Large intestine (tissue), 3 donors: Measurements from ENCODE around the gene FBL. TPM values are rescaled to one million over a fixed set of nuclear protein-coding genes. Genes with fewer than 3 reads are reported as not detected.

ENCODE experiments used
- DNase-seq, 2 donors: peaks; one replicate each; pipeline versions ENCODE4 v3.0.0 to v3.0.0-alpha.2; 2013
- H3K27ac ChIP-seq: one replicate; pipeline ENCODE4 v1.5.1; 2013; ENCODE audit warnings: low read length
- H3K27me3 ChIP-seq: 2 replicates; pipeline ENCODE4 v1.6.1; 2013; ENCODE audit warnings: low read length; ENCODE audit not compliant: control insufficient read depth, insufficient read depth
- H3K36me3 ChIP-seq: 2 replicates; pipeline ENCODE4 v1.6.1; 2013; ENCODE audit warnings: low read length; ENCODE audit not compliant: control insufficient read depth, insufficient read depth
- H3K4me1 ChIP-seq: one replicate; pipeline ENCODE4 v1.6.1; 2013; ENCODE audit warnings: low read length; ENCODE audit not compliant: control insufficient read depth, insufficient read depth
- H3K4me3 ChIP-seq: one replicate; pipeline ENCODE4 v1.5.1; 2013; ENCODE audit warnings: low read length
- H3K9me3 ChIP-seq: one replicate; pipeline ENCODE4 v1.6.1; 2013; ENCODE audit warnings: mild to moderate bottlenecking, low read depth, low read length, moderate library complexity; ENCODE audit not compliant: control insufficient read depth
- WGBS: methylation state at CpG from one replicate; pipeline ENCODE4 v1.1.5; 2013; ENCODE audit warnings: low lambda C conversion rate; ENCODE audit not compliant: insufficient coverage; 5-methylcytosine and 5-hydroxymethylcytosine counted together
- polyA plus RNA-seq: library from polyadenylated mRNA; unstranded; fragments of 120-200 nt; gene quantifications from one replicate; pipeline ENCODE4 v1.2.1, GENCODE V29; 2013

The FBL gene
- polyA plus RNA-seq, 1 donor: 226 TPM

DNA sequence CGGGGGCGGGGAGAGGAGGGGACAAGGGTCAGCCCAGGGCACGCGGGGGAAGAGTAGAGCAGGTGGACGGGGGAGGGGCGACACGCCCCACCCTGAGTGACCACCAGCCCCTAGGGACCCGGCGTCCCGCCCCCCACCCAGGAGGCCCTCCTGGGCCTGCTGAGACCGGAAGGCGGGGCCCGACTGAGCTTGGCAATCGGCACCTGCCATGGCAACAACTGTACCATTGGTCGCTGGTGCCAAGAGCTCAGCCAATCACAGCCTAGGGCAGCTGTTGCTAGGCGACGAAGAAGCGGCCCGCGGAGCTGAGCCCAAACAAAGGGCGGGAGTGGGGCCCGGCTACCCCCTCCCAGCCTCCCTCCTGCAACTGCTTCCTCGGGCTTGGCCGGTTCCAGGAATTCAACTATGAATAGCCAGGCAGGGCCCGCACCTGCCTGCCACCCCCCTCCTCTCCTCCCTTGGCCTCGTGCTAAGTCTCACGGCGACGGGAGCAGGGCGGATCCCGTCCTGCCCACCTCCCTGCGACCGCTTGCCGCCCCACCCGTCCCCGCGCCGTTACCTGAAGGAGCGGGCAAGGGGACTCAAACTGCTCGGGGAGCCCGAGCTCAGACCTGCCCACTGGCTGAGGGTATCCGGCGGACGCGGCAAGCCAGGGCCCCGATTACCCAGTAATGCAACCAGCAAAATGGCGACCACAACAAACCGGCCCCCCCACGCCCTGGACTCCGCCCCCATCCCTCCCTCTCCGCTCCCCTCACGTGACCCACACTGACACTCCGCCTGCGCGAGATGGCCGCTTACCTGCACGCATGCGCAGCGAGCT lies 12.5 kb downstream of the FBL start, which contains the start of gene DYRK1B:
DYRK1B (minus strand) TSS at position 699 of the 823 bp plus-strand sequence. CDS start 2,295 bp downstream, outside the sequence.
- H3K36me3 ChIP-seq: peaks cover 70% of the 10 kb centered on the region
- no peaks in the 10 kb centered on the region for H3K9me3 ChIP-seq
- H3K27ac ChIP-seq: peak within 1 kb of the TSS; percentile 92
- no peaks in the 10 kb centered on the region for H3K27me3 ChIP-seq
- H3K4me3 ChIP-seq: peak within 1 kb of the TSS; percentile 87
- DNase-seq: peak; percentile 98 to 99
- WGBS: no CpG with 5 or more reads among the region's 59 CpGs
- peaks cover 18% of the 10 kb centered on the region for H3K4me1 ChIP-seq

- no peaks in the 10 kb centered on the region for H3K27me3 ChIP-seq
- H3K36me3 ChIP-seq: peaks cover 70% of the 10 kb centered on the region
These were observed 13.1 kb downstream of the FBL start for GRCh38 chr19:39833160-39833463.

DNA sequence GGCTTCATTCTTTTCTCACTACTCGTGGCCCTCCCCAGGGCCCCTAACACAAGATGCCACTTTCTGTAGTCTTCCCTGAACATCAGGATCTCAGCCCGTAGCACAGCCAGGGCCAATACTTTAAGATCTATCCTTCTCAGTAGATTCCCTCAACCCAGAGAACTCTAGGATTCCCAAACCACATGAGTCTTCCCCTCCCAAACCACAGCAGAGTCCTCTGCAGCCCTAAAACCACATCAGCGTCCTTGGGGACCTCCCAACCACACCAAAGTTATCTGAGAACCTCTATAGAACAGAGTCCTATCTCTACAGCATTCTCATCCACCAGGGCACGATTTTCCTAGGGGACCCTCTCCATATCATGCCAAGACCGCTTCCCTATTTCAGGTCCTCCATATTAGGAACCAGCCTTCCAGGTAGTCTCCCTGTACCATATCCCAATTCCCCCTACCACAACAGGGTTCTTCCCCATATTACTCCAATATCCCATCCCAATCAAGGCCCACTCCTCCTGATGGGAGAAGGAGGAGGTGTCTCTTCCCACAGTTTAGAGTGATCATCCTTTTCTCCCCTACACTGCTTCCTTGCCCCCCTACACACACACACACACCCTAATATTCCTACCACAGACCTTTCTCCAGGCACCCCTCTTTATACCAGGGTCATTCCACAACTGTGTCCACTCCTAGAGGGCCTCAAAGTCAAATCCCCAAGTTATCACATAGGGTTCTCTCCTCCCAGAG lies 13.7 kb downstream of the FBL start:
- peak overlapping the region; percentile 61 for H3K27ac ChIP-seq
- H3K36me3 ChIP-seq: peaks cover 70% of the 10 kb centered on the region

More at GRCh38 chr19:39833160-39833463, 13.1 kb downstream of the FBL start:
- Histone ChIP-seq H3K4me1 (peaks cover 18% of the 10 kb centered on the region), H3K4me3 (peak overlapping the region; percentile 87), H3K9me3 (no peaks in the 10 kb centered on the region), H3K27ac (peak overlapping the region; percentile 92)
- 0% methylated on average over 1 of the region's 24 CpGs for WGBS
- DNase-seq: no peak

GRCh38 chr19:39831679-39832078 lies 14.5 kb downstream of the FBL start:
- H3K27ac ChIP-seq: no peak overlapping the region
- peak overlapping the region; percentile 7 for H3K4me3 ChIP-seq
- H3K9me3 ChIP-seq: no peaks in the 10 kb centered on the region
- H3K27me3 ChIP-seq: no peaks in the 10 kb centered on the region
- 96% methylated on average over 3 of the region's 16 CpGs for WGBS
- no peak for DNase-seq
- H3K36me3 ChIP-seq: peaks cover 69% of the 10 kb centered on the region
- H3K4me1 ChIP-seq: peaks cover 18% of the 10 kb centered on the region

More for the DNA sequence above, 13.7 kb downstream of the FBL start:
- WGBS: 100% methylated on average over 1 of the region's 5 CpGs
- H3K27me3 ChIP-seq: no peaks in the 10 kb centered on the region
- peak overlapping the region; percentile 87 for H3K4me3 ChIP-seq
- no peak for DNase-seq
- no peaks in the 10 kb centered on the region for H3K9me3 ChIP-seq
- peaks cover 18% of the 10 kb centered on the region for H3K4me1 ChIP-seq

DNA sequence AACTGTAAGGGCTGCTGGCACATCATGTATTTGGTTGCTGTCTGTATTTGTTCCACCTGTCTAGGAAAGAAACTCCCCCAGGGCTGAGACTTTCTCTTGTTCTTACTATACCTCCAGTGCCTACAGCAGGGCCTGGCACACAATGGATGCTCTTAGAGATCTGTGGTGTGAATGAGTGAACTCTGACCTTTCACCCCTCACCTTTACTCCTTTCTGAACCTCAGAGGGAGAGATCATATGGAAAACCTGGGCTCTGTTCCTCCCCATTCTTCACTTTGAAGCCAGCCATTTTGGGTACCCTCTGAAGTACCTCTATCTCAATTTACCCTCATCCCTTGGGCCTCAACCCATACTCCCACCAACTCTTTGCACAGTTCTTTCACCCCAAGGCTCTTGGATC lies 15.3 kb downstream of the FBL start:
- Histone ChIP-seq H3K27me3 (no peaks in the 10 kb centered on the region), H3K36me3 (peaks cover 70% of the 10 kb centered on the region), H3K4me3 (no peak overlapping the region), H3K9me3 (no peaks in the 10 kb centered on the region), H3K27ac (no peak overlapping the region), H3K4me1 (peaks cover 18% of the 10 kb centered on the region)
- no peak for DNase-seq

- DNase-seq: no peak
- no peak overlapping the region for H3K27ac ChIP-seq
- H3K4me3 ChIP-seq: no peak overlapping the region
- H3K9me3 ChIP-seq: no peaks in the 10 kb centered on the region
- 100% methylated on average over 6 of the region's 18 CpGs for WGBS
- peaks cover 70% of the 10 kb centered on the region for H3K36me3 ChIP-seq
- no peaks in the 10 kb centered on the region for H3K27me3 ChIP-seq
- peaks cover 21% of the 10 kb centered on the region for H3K4me1 ChIP-seq
These were observed 15.8 kb downstream of the FBL start for GRCh38 chr19:39830406-39830805.

DNA sequence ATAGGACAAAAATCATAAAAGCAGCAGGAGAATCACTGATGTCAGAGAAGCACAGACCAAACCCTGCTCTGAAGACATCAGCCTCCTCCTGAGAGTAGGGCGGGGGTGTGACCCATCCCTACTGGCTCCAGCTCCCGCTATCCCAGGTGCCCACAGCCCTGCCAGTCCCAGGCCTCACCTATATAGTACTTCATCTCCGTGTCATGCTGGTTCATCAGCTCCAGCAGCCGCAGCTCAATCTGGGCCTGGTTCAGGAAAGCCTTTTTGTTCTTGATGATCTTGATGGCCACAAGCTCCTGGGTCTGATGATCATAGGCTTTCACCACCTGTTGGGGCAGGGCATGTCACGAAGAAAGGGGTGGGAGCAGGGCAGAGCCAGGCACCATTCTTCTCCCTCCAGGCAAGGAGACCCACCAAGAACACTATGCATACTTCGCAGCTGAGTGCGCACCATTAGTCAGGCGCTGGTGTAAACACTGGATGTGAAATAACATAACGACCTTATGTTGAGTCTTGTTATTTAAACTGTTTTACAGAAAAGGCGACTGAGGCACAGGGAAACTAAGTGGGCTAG lies 16.4 kb downstream of the FBL start:
- Histone ChIP-seq H3K4me1 (peaks cover 27% of the 10 kb centered on the region), H3K9me3 (no peaks in the 10 kb centered on the region), H3K27me3 (no peaks in the 10 kb centered on the region), H3K36me3 (peaks cover 68% of the 10 kb centered on the region), H3K27ac (no peak overlapping the region), H3K4me3 (no peak overlapping the region)
- WGBS: 100% methylated on average over 2 of the region's 10 CpGs
- DNase-seq: no peak

GRCh38 chr19:39828654-39829032 lies 17.5 kb downstream of the FBL start:
- no peak overlapping the region for H3K4me3 ChIP-seq
- no peak for DNase-seq
- 60% methylated on average over 1 of the region's 5 CpGs for WGBS
- H3K27me3 ChIP-seq: no peaks in the 10 kb centered on the region
- H3K9me3 ChIP-seq: no peaks in the 10 kb centered on the region
- no peak overlapping the region for H3K27ac ChIP-seq
- H3K4me1 ChIP-seq: peaks cover 25% of the 10 kb centered on the region
- H3K36me3 ChIP-seq: peaks cover 62% of the 10 kb centered on the region

DNA sequence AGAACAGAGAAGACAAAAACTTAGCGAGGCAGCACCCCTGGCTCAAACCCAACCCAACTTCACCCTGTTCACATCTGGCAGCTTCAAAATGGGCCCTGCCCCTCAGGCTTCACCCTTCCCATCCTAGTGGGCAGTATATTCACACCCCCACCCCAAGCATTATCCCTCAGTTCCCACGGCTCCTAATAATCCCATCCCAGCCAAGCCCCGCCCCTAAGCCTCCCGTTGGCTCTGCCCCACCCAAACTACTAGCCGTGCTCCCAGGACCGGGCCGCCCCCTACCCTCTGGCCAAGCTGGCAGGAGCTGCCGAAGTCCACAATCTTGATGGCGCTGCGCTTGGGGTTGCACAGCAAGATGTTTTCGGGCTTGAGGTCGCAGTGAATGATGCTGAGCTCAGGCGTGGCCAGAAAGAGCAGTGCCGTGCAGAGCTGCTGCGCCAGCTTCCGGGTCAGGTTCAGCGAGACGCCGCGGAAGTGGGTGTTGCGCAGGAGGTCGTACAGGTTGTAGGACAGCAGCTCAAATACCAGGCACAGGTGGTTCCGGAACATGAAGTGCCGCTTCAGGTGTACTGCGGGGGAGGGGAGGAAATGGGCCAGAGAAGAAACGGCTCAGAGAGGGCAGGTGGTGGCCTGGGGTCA lies 18.0 kb downstream of the FBL start:
- H3K4me3 ChIP-seq: no peak overlapping the region
- peaks cover 28% of the 10 kb centered on the region for H3K4me1 ChIP-seq
- H3K36me3 ChIP-seq: peaks cover 62% of the 10 kb centered on the region
- WGBS: no CpG with 5 or more reads among the region's 26 CpGs
- H3K27me3 ChIP-seq: no peaks in the 10 kb centered on the region
- H3K27ac ChIP-seq: no peak overlapping the region
- no peaks in the 10 kb centered on the region for H3K9me3 ChIP-seq
- DNase-seq: no peak

- Histone ChIP-seq H3K27me3 (no peaks in the 10 kb centered on the region), H3K27ac (no peak overlapping the region), H3K36me3 (peaks cover 62% of the 10 kb centered on the region), H3K4me3 (no peak overlapping the region), H3K9me3 (no peaks in the 10 kb centered on the region), H3K4me1 (peaks cover 21% of the 10 kb centered on the region)
- WGBS: 100% methylated on average over 3 of the region's 13 CpGs
- no peak for DNase-seq
These were observed 19.0 kb downstream of the FBL start for GRCh38 chr19:39827216-39827615.
